Fibroblast of mammary gland (primary cell): ENCODE results near the gene TBC1D20.
A peak's percentile ranks its signal among the peaks of the same experiment; 100 is the strongest.

Experiments used
- DNase-seq: peaks from one replicate; pipeline ENCODE4 v3.0.0-alpha.2; 2010; ENCODE audit warnings: low read depth
- H3K4me3 ChIP-seq: 2 replicates; pipeline ENCODE4 v1.5.1; 2011; ENCODE audit warnings: low read depth, mild to moderate bottlenecking, low read length, moderate library complexity; ENCODE audit not compliant: control insufficient read depth
- CTCF ChIP-seq: conservative IDR thresholded peaks from 2 replicates; pipeline ENCODE4 v1.5.1; 2011; ENCODE audit warnings: low read depth, low read length, inconsistent platforms; ENCODE audit not compliant: control insufficient read depth, insufficient read depth

Gene TBC1D20

GRCh38 chr20:432208-432607, 30.1 kb downstream of the TBC1D20 start:
- TF ChIP-seq CTCF = no peak
- H3K4me3 ChIP-seq = no peak overlapping the region
- no peak for DNase-seq

GRCh38 chr20:431012-431904, 31.1 kb downstream of the TBC1D20 start:
- peak; percentile 48 for TF ChIP-seq CTCF

GRCh38 chr20:430091-430999, 32.0 kb downstream of the TBC1D20 start:
- DNase-seq = no peak

More at GRCh38 chr20:431012-431904, 31.1 kb downstream of the TBC1D20 start:
- H3K4me3 ChIP-seq = no peak overlapping the region
- peak; percentile 64 for DNase-seq

GRCh38 chr20:428658-429200, 33.6 kb downstream of the TBC1D20 start:
- no peak for TF ChIP-seq CTCF
- DNase-seq = no peak
- H3K4me3 ChIP-seq = no peak overlapping the region

More at GRCh38 chr20:430091-430999, 32.0 kb downstream of the TBC1D20 start:
- no peak overlapping the region for H3K4me3 ChIP-seq
- no peak for TF ChIP-seq CTCF

- DNase-seq = no peak
- no peak for TF ChIP-seq CTCF
These were observed 34.3 kb downstream of the TBC1D20 start for GRCh38 chr20:427849-428657.

GRCh38 chr20:427401-427800, 34.9 kb downstream of the TBC1D20 start:
- DNase-seq = no peak
- no peak for TF ChIP-seq CTCF
- H3K4me3 ChIP-seq = no peak overlapping the region

More at GRCh38 chr20:427849-428657, 34.3 kb downstream of the TBC1D20 start:
- H3K4me3 ChIP-seq = no peak overlapping the region
